NCI-H748 treated with DMSO at 0.1 percent for 48 hours (cell line): ENCODE data around the gene POLR2C.
"Not testable (repeated sequence)": the region's sequence is repeated elsewhere in the genome, so short reads cannot be mapped to it uniquely, and the experiment has no call there.

Experiments
- DNase-seq: peaks from one replicate; lab custom pipeline; 2025; lab: John Stamatoyannopoulos, UW

Gene POLR2C

GRCh38 chr16:57462209-57462977 lies at the start of gene POLR2C:
TSS of gene POLR2C (plus strand) at chr16:57462679. CDS start at chr16:57462725, 46 bp downstream.
- peak; percentile 50 for DNase-seq

GRCh38 chr16:57413301-57413730 lies 49.2 kb upstream of the POLR2C start:
- DNase-seq = no peak

DNA sequence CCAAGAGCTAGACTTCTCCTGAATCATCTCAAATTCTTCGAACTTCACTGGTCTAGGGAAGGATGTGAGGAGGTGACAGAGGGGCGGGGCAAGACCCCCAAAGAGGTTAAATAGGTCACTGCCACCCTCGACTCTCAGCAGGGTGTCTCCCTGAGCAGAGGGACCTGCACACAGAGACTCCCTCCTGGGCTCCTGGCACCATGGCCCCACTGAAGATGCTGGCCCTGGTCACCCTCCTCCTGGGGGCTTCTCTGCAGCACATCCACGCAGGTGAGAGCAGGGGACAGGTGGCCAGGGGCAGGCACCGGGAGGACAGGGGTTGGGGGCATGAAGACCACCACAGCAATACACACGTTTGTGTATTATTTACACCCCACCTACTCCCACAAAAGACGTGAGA lies 48.7 kb upstream of the POLR2C start:
- no peak for DNase-seq

- DNase-seq = no peak
Measured at GRCh38 chr16:57416084-57416483, 46.4 kb upstream of the POLR2C start.

DNA sequence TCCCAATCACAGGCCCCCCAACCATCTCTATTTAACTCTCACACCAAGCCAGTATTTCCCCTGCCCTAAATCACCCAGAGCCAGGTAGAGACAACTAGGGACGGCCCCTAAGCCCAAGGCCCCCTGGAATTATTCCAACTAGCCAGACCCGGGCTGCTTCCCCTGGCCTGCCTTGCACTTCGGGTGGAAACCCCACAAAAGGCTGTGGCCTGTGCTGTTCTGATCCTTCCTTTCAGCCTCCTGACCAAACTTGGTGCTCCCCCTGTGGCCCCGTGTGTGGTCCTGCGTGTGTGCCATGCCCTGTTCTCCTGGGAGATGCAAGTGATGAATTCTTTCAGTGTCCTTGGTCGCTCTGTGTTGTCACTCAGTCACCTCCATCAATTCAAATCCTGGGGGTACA lies 43.0 kb upstream of the POLR2C start:
- no peak for DNase-seq

DNA sequence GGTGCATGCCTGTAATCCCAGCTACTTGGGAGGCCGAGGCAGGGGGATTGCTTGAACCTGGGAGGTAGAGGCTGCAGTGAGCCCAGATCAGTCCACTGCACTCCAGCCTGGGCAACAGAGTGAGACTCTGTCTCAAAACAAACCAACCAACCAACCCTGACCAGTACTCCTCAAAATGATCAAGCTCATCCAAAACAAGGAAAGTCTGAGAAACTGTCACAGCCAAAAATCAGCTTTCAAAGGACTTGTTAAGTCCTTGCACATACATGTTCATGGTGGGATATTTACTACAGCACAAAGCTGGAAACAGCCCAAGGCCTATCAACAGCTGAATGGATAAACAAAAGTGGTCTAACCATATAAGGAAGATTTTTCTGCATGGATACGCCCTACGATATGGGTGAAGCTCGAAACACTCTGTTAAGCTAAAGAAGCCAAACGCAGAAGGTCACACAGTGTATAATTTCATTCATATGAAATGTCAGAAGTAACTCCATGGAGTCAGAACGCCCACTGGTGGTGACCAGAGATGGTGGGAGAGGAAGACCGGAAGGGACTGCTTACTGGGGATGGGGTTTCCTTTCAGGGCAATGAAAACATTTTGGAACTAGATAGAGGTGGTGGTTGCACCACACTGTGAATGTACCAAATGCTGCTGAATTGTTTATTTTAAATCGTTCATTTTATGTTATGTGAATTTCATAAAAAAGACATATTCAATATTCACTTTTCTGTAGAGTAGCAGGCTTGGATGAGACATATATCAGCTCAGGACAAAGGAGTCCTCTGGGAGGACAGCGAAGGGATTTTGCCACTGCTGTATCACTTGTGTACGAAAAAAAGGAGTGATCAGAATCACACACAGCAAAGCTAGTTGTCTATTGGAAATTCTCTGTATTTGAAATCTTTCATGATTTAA lies 40.2 kb upstream of the POLR2C start:
- peak; percentile 3 for DNase-seq

- DNase-seq = no peak
Measured at GRCh38 chr16:57423152-57423551, 39.3 kb upstream of the POLR2C start.

GRCh38 chr16:57424583-57424982 lies 37.9 kb upstream of the POLR2C start:
- DNase-seq = no peak

GRCh38 chr16:57426356-57426755 lies 36.1 kb upstream of the POLR2C start:
- no peak for DNase-seq

DNA sequence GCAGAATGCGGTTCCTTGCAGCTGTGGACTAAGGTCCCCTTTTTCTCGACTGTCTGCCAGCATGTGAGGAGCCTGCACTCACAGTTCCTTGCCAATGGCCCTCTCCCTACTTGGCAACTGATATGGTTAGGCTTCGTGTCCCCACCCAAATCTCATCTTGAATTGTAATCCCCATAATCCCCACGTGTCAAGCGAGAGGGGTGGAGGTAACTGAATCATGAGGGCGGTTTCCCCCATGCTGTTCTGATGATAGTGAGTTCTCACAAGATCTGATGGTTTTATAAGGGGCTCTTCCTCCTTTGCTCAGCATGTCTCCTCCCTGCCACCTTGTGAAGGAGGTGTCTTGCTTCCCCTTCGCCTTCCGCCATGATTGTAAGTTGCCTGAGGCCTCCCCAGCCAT lies 35.2 kb upstream of the POLR2C start:
- DNase-seq = no peak

DNA sequence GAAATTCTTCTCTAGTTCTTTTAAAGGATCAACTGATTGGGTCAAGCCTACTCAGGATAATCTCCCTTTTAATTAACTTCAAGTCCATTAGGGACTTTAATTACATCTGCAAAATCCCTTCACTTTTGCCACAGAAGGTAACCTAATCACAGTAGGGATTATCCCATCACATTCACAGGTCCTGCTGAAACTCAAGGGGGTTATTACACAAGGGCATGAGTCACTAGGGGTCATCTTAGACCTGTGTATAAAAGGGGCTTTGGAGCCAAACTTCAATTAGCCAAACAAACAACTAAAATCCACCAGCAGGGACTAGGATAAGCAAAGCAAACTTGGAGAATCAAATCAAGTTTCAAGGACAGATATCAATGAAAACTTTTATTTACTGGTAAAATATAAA lies 34.7 kb upstream of the POLR2C start:
- DNase-seq = no peak

GRCh38 chr16:57430955-57431354 lies 31.5 kb upstream of the POLR2C start:
- no peak for DNase-seq

- DNase-seq = no peak
Measured at GRCh38 chr16:57432505-57432904, 30.0 kb upstream of the POLR2C start.

DNA sequence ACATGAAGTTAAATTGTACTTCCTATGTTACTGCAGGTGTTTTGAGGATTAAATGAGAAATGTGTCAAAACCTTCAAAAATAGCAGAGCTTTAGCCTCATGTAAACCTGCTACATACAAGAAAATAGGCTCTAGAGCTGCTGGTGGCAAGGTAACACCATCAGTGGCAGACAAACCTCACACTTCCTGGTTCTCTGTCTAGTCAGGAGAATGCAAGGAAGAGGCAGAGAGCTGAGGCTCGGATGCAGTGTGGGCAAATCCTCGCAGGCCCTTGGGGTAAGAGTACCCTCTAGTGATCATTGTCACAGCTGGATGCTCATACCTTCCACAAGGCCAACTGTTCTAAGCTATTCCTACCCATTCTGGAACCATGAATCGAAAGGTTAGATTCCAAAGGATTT lies 29.5 kb upstream of the POLR2C start:
- no peak for DNase-seq

GRCh38 chr16:57434003-57434402 lies 28.5 kb upstream of the POLR2C start:
- DNase-seq = no peak

- DNase-seq = no peak
Measured at GRCh38 chr16:57435838-57436237, 26.6 kb upstream of the POLR2C start.

DNA sequence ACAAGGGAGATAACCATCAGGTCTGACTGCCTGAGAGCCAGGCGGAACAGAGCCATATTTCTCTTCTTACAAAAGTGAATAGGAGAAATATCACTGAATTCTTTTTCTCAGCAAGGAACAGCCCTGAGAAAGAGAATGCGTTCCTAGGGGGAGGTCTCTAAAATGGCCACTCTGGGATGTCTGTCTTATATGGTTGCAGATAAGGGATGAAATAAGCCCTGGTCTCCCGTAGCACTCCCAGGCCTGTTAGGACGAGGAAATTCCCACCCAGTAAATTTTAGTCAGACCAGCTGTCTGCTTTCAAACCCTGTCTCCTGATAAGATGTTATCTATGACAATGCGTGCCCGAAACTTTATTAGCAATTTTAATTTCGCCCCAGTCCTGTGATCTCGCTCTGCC lies 22.5 kb upstream of the POLR2C start:
- DNase-seq = not testable (repeated sequence)

- not testable (repeated sequence) for DNase-seq
Measured at GRCh38 chr16:57440551-57440950, 21.9 kb upstream of the POLR2C start.

- no peak for DNase-seq
Measured at GRCh38 chr16:57444711-57445110, 17.8 kb upstream of the POLR2C start.

- DNase-seq = no peak
Measured at GRCh38 chr16:57445510-57445909, 17.0 kb upstream of the POLR2C start.

DNA sequence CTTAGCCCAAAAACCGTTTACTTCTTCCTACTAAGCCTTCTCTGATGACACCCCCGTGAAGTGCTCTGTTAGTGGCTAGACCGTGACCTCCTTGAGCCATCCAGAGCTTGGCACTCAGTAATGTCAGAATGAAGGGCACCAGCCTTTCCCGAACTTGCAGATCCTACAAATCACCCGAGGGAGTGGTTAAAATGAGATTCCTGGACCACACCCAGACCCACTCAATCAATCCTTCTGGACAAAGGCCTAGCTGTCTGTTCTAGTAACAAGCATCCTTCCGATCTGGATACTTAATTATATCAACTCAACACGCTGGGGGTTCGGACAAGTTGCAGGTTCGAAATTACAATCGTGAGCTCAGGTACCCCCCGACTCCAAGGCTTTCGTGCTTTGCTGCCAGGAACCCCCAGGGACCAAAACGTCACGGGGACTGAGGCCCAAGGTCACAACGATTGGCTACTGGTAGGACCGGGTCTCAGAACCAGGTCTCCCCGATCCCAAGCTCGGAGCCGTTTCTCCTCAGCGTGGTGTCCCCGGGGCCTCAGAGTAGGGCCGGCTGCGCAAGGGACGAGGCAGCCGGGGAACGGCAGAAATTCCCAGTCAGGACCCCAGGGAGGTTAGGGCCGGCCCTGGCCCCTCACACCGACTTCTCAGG lies 15.8 kb upstream of the POLR2C start:
- peak; percentile 1 for DNase-seq

GRCh38 chr16:57447186-57447962 lies 15.1 kb upstream of the POLR2C start, which contains the start of the genes CIAPIN1 and COQ9:
TSS of gene CIAPIN1 (minus strand) at chr16:57447385. CDS start at chr16:57440928, 6,457 bp downstream.
TSS of gene COQ9 (plus strand) at chr16:57447479. CDS start at chr16:57447506, 27 bp downstream.
- DNase-seq = peak; percentile 56
